ENCODE results near the gene ST3GAL2. TPM values are rescaled to one million over a fixed set of nuclear protein-coding genes. Genes with fewer than 3 reads are reported as not detected.

ST3GAL2 gene
- total and polyA plus RNA-seq, 2 donors from 2014 or later = 10.6 to 28.6 TPM

GRCh38 chr16:70448075-70448474, 9.2 kb upstream of the ST3GAL2 start:
- no peak for TF ChIP-seq CTCF (IDR thresholded peaks at IDR 0.05; ENCODE audit: borderline replicate concordance, extremely low read depth, insufficient read depth)
- no peak overlapping the region for H3K4me3 ChIP-seq (ENCODE audit: low read length in 3 of 3)
- no peaks in the 10 kb centered on the region for H3K4me1 ChIP-seq (ENCODE audit: control insufficient read depth in 2 of 3, insufficient read depth in 2 of 3, low read depth in 1 of 3, low read length in 3 of 3)
- intact Hi-C loops (cut with DNase I) = no loop called here
- no peaks in the 10 kb centered on the region for H3K9me3 ChIP-seq (ENCODE audit: control insufficient read depth in 2 of 3, insufficient read depth in 1 of 3, low read length in 3 of 3)
- no peak overlapping the region for H3K27ac ChIP-seq (ENCODE audit: low read depth in 2 of 2, low read length in 2 of 2)
- H3K36me3 ChIP-seq (ENCODE audit: control insufficient read depth in 2 of 3, insufficient read depth in 3 of 3, low read length in 3 of 3) = no peaks in the 10 kb centered on the region
- no peak overlapping the region for H3K9ac ChIP-seq (ENCODE audit: low read length in 3 of 3)
- DNase-seq = no peak
- H3K27me3 ChIP-seq (ENCODE audit: control insufficient read depth, insufficient read depth, low read length) = no peaks in the 10 kb centered on the region
- FAIRE-seq = no peak

- Histone ChIP-seq H3K9ac (ENCODE audit: low read length in 3 of 3) (no peak overlapping the region), H3K4me3 (ENCODE audit: low read length in 3 of 3) (no peak overlapping the region), H3K27me3 (ENCODE audit: control insufficient read depth, insufficient read depth, low read length) (no peaks in the 10 kb centered on the region), H3K4me1 (ENCODE audit: control insufficient read depth in 2 of 3, insufficient read depth in 2 of 3, low read depth in 1 of 3, low read length in 3 of 3) (no peaks in the 10 kb centered on the region), H3K27ac (ENCODE audit: low read depth in 2 of 2, low read length in 2 of 2) (no peak overlapping the region), H3K9me3 (ENCODE audit: control insufficient read depth in 2 of 3, insufficient read depth in 1 of 3, low read length in 3 of 3) (no peaks in the 10 kb centered on the region), H3K36me3 (ENCODE audit: control insufficient read depth in 2 of 3, insufficient read depth in 3 of 3, low read length in 3 of 3) (no peaks in the 10 kb centered on the region)
- intact Hi-C loops (cut with DNase I) = no loop called here
- no peak for TF ChIP-seq CTCF (IDR thresholded peaks at IDR 0.05; ENCODE audit: borderline replicate concordance, extremely low read depth, insufficient read depth)
- DNase-seq (no peak), FAIRE-seq (no peak)
Measured at GRCh38 chr16:70444249-70445063, 5.6 kb upstream of the ST3GAL2 start.

GRCh38 chr16:70442344-70442743, 3.4 kb upstream of the ST3GAL2 start:
- Histone ChIP-seq H3K9me3 (ENCODE audit: control insufficient read depth in 2 of 3, insufficient read depth in 1 of 3, low read length in 3 of 3) (no peaks in the 10 kb centered on the region), H3K4me1 (ENCODE audit: control insufficient read depth in 2 of 3, insufficient read depth in 2 of 3, low read depth in 1 of 3, low read length in 3 of 3) (peaks cover 0 to 9% (median 0%) of the 10 kb centered on the region in 3 donors), H3K27ac (ENCODE audit: low read depth in 2 of 2, low read length in 2 of 2) (no peak overlapping the region), H3K36me3 (ENCODE audit: control insufficient read depth in 2 of 3, insufficient read depth in 3 of 3, low read length in 3 of 3) (no peaks in the 10 kb centered on the region), H3K9ac (ENCODE audit: low read length in 3 of 3) (no peak overlapping the region), H3K27me3 (ENCODE audit: control insufficient read depth, insufficient read depth, low read length) (no peaks in the 10 kb centered on the region), H3K4me3 (ENCODE audit: low read length in 3 of 3) (no peak overlapping the region)
- DNase-seq = no peak
- intact Hi-C loops (cut with DNase I) = no loop called here
- no peak for FAIRE-seq
- TF ChIP-seq CTCF (IDR thresholded peaks at IDR 0.05; ENCODE audit: borderline replicate concordance, extremely low read depth, insufficient read depth) = no peak
